HG03432 (cell line): ENCODE measurements around the gene DLG2.

Experiments
- ATAC-seq: cut with Tn5 transposase; IDR thresholded peaks from one replicate; pipeline ENCODE4 v1.9.1; 2021; ENCODE audit warnings: mild to moderate bottlenecking, moderate library complexity; ENCODE audit not compliant: unreplicated experiment

DLG2 gene

DNA sequence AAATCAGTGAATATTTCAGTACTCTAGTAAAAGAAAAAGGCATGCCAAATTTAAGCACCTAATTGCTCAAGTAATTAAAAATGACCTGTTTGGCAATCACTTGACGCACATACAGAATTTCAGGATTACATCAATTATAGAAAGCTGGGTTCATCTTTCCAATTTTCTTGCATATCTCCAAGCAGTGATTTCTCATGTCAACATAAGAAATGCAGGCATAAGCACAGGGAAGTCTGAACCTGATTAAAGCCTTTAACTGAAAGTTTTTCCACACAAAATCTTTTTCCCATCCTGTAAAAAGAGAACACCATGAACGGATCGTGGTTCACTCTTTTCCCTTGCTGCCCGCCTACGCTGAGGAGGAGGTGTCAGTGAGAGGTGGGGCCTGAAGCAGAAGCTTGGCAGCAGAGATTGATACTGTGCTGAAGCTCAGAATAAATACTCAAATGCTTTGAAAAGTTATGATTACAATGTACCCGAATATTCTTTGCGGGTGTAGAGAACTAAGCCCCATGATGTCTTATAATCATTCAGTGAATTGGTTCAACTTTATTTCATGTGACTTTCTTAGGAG is 1636.9 kb downstream of the DLG2 start:
- ATAC-seq, result no peak

DNA sequence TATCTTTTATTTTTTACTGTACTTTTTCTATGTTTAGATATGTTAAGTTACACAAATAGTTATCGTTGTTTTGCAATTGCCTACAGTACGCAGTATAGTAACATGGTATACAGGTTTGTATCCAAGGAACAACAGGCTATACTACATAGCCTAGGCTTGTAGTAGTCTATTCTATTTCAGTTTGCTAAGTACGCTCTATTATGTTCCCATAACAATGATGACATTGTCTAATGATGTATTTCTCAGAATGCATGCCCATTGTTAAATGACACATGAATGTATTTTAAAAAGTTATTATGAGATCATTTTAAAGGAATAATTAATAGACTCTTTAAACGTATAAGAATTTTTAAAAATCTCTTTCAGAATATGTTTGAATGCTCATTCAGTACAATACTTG is 1644.3 kb downstream of the DLG2 start:
- no peak for ATAC-seq

DNA sequence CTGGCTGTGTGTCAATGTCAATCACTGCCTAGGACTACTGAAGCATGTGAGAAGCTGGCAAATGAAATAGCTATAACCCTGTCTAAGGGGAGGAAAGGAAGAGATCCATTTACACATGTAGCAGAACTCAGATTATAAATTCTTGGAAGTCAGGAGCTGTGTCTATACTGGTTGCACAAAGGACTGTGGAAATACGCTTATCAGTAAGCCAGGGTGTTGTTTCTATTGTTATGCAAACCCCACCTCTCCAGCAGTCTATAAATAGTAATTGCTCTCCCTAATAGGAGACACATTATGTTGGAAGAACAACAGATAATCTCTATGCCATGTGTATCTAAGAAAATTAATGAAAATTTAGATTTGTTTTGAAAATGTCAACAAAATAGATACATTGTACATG is 1647.6 kb downstream of the DLG2 start:
- no peak for ATAC-seq

DNA sequence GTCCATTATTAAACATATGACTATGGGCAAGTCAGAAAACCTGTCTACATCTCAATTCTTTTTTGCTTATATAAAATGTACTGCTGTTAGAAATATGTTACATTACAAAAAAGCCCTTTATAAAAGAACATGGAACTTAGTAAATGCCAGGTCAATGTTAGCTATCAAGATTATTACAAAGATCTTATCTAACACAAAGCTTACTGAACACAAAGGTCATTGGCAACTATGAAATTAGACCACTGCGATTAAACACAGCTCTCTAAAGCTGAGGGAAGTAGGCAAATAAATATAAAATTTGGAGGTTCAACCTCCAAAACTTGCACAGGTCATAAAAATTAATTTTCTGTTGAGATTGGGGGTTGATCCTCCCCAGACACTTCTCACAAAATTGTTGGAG is 1648.2 kb downstream of the DLG2 start:
- no peak for ATAC-seq

DNA sequence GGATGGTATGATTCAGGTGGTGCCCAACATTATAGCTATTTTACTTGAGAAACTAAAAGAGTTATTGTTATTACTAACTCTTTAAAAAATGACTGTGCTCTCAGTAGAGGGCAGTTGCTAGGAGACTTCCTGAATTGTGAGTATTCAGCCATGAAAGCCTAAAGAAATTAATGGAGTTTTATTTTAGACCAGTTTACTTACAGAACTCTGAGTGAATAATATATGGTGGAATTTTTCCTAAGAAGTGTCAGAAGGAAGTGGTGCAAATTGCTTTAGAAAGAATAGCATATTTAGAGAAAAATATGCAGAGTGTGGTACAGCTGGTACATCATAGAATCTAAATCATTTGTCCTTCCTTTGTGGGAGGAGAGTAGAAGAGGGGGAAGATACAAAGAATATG is 1651.1 kb downstream of the DLG2 start:
- ATAC-seq, result peak; percentile 37

DNA sequence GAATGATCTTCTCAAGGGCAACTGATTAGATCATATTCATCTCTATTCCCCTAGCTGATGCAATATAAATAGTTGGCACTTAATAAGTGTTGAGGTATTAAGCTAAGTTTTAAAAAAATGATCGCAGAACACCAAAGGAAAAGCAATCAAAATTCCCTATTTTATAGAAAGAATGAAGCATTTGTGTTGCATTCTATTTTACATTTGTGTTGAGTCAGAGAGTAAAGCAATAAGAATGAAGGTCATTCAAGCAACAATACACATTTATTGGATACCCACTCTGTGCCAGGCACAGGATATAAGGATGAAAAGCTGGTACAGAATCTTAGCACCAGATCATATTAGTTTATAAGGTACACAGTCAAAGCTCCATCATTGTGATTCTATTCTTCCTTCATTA is 1654.6 kb downstream of the DLG2 start:
- ATAC-seq, result no peak

DNA sequence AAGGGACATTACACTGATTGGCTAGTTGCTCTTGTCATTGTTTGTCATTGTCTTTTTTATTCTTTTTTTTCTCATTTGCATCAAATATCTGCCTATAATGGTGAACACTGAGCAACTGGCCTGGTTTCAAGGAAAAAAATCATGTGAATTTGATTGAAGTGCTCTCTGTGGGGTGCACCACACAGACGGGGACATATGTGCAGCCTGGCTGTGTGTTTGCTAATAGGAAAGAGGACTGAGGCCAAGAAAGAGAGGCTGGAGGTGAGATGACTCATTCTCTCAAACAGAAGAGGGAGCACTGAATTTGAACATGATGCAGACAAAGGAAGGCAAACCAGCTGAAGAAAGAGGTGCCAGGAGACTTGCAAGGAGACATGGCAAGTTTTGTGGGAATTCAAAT is 1656.1 kb downstream of the DLG2 start:
- peak; percentile 47 for ATAC-seq

DNA sequence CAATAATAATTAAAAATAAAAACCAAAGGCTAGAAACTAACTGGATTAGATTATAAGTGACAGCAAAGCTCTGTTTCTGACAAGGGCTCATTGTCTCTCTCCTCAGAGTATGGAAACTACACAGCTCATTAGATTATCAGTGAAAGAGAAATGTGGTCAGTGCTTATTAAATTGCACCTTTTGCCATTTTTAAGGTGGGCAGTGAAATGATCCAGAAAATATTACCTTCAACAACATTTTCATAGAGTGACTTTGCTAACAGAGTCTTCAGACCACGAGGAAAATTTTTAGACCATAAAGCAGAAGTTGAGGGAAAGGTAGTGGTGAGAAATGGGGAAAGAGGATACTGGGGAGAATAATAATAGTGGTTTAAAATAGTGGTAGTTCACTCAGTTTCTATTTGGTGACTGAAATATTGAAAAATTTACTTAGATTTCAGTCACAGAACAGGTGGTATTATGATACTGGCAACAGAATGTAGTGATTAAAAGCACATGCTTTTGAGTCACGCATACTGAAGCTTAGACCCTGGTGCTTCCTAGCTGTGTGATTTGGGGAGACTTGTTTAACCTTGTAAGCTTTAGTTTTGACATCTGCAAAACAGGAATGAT is 1657.0 kb downstream of the DLG2 start:
- peak; percentile 86 for ATAC-seq

DNA sequence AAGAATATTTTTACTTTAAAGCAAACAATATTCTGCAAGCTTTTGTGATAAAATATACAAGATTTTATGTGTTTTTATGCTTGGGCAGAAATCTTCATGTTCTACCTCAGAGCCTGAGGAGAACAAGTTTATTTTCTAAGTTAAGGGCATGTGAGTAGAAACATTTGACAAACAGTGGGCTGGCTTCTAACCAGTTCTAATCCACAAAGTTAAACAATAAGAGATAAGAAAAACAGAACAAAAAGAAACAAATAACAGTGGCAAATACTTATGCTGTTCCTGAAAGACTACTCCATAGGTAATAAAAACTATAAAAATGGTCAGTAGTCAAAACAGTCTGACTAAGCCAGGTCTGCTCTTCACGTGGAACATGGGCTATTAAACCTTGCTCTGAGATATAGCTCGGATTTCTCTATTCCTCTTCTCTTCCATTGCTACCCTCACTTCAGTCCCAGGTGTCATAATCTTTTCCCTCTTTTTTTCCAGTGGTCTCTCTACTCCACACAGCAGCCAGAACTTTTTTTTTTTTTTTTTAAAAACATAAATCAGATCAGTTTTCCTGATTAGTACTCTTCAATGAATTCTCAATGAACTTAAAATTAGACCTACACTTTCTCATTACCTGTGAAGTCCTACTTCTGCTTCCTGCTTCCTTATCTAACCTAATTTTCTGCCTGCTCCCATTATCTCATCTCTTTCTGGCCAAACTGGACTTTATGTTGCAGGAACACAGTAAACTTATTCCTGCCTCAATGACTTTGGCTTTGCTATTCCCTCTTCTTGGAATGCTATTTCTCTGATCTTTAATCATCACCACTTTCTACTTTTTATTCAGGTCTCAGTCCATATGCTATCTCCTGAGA is 1669.9 kb downstream of the DLG2 start:
- ATAC-seq, result no peak

DNA sequence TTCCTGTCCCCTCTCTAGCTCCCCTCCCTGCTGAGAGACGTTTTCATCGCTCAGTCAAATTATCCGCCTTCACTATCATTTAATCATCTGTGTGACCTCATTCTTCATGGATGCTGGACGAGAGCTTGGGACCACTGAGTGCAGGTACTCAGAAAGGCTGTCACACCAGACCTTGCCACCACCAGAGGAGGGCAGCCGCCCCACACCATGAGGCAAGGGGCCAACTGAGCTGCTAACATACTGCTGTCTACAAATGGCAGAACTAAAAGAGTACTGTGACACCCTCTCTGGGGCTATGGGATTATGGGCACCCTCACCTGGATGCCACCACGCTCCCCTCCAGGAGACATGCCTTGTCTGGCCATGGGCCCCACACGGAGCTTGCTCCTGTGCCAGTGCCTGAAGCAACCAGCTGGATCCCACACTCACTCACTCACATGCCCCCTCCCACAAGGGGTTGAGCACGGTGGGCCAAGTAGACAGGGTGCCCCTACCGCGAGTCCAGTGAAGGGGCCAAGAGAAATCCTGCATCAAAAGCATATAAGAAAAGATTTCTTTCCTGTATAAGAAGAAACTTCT is 1670.9 kb downstream of the DLG2 start:
- no peak for ATAC-seq

DNA sequence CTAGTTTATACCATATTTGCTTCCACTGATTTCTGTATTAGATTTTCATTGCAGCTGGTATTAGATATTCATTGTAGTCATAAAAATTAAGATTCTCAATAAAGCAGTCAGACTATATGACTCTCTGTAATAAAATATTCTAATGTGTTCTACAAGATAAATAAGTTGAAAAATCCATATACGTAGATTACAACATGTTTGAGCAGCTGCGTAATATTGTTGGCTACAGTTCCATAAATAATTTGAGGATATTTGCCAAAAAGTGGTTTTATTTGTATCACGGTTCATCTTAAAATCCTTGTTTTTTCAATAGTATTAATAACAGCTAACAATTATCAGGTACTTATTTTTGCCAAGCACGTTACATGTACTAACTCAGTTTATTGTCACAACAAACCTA is 1672.4 kb downstream of the DLG2 start:
- no peak for ATAC-seq

DNA sequence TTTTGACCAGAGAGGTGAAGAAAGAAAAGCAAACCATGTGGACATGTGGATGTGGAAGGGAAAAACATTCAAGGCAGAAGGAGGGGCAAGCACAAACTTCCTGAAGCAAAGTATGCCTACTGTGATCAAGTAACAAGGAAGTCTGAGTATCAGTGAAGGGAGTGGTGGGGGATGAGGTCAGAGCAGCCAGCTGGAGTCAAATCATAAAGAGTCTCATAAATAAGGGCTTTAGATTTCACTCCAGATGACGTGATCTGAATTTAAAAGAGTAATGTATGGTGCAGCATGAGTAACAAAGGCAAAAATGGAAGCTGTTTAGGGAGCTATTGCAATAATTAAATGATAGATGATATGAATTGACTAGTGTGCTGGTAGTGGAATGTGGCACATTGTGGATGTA is 1675.6 kb downstream of the DLG2 start:
- ATAC-seq, result no peak

DNA sequence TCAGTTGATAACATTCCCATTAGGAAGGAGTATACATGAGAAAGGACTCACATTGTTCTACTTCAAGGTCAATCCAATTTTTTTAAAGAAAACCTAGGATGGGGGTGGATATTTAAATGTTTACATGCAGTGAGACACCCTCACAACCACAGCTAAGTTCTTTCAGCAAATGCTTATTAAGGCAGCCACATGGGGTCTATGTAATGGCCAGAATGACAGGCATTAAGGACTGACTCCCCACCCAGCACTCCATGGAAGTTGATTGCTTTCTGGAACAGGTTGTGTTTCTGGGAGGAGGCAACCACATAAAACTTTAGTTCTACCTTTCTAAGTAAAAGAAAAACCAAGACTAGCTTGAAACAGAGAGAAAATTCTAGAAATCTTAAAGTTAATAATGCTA is 1678.9 kb downstream of the DLG2 start:
- no peak for ATAC-seq

DNA sequence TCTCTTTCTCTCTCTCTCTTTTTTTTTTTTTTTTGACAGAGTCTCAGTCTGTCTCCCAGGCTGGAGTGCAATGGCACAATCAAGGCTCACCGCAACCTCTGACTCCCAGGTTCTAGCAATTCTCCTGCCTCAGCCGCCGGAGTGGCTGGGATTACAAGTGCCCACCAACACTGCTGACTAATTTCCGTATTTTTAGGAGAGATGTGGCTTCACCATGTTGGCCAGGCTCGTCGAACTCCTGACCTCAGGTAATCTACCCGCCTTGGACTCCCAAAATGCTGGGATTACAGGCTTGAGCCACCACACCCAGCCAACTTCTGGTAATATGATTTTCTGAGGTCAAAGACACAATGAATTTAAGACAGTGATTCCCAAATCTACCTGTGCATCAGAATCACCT is 1681.2 kb downstream of the DLG2 start:
- no peak for ATAC-seq

DNA sequence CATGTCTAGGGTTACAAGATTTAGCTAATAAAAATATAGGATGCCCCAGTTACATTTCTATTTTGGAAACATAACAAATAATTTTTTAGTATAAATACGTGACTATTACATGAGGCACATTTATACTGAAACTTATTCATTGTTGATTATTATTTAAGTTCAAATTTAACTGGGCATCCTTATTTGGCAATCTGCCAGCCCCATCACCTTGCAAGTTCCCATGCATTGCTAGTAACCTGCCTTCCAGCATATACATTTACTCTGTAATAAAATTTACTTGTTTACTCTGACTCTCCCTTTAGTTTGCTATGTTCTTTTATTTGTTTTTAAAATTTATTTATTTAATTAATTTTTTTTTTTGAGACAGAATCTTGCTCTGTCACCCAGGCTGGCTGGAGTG is 1686.1 kb downstream of the DLG2 start:
- no peak for ATAC-seq

DNA sequence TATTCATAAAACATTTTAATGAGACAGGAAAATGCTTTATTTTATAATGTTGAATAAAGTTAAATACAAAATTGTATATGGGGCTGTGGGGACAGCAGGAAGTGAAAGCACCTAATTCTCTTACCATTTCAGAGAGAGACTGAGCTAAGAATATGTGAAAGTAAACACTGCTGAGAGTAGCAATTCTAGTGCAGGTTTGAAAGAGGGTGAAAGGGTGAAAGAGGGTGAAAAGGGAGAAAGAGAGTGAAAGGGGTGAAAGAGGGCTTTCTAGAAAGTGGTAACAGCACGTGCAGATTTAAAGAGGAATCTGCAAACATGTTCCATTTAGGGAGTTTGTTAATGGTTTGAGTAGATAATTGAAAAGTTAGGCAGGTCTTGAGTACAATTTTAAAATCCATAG is 1689.0 kb downstream of the DLG2 start:
- ATAC-seq, result peak; percentile 81

DNA sequence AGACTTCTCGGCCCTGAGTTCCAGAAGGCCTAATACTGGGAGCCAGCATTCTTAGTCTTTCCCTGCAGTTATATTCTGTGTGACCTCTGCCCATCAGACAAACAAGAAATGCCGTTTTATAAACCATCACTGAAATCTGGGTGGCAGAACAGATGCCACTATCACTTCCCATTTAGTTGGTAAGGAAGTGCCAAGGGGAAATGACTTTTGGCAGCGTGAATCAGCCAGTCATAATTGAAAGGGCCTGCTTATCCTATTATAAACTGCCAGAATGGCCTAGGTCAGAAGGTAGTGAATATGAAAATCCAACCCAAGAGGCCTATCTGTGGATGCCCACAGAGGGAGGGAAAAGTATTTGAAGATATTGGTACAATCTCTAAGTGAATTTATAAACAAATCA is 1694.1 kb downstream of the DLG2 start:
- no peak for ATAC-seq

DNA sequence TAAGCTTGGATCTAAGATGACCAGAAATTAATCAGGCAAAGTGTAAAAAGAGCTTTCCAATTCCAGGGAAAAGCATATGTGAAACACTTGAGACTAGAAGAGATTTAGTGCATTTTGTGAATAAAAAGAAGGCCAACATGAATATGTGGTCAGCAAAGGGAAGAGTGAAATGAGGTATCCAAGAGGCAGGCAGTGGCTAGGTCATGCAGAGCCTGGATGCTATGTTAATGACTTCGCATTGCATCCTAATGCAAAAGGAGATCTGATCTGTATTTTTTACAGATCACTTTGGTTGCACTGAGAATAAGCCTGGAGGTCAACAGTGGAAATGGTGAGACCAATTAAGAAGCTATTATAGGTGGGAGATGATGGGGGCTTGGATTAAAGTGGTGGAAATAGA is 1699.7 kb downstream of the DLG2 start:
- no peak for ATAC-seq

DNA sequence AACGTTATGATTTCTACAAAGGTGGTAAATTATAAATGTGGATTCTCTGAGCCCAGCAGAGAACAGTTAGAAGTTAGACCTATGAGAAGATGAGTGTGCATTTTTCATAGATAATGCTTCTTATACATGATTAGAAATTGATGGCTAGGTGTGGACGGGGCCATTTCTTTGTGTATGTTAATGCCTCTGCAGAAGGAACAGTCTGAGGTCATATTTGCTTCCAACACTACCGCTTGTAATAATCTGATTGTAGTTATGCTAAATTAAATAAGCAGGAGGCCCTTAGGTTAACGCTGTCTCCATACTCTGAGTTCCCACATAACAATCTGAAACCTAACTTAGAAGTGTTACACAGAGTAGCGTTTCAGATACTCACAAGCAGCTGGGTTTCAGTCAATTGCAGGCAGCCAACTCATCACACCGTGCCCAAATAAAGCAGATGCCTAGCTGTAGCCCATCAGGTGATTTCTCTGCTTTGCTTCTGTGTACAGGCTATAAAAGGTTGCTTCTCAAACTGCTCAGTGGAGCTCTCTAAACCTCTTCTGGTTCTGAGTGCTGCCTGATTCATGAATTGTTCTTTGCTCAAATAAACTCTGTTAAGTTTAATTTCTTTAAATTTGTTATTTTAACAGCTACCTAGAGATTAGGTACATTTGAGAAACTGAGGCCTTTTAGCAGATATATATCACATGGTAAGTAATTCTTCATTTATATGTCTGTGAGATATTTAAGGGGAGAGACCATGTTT is 1702.2 kb downstream of the DLG2 start:
- no peak for ATAC-seq

DNA sequence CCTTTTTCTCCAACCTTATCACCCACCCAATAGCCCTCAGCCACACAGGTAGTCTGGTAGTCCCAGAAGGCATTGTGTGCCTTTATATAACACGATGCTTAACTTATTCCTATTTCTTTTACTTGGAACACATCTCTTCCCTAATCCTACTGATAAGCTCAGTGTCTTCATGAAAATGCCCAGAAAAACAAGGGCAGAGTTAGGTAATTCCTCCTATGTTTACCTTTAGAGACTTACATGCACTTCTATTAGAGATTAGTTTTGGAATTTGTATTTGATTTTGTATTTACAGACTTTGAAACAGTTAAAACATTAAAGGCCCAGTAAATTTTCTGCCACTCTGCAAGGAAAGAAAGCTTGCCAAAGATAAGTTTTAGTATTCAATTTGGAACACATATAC is 1703.2 kb downstream of the DLG2 start:
- ATAC-seq, result no peak

DNA sequence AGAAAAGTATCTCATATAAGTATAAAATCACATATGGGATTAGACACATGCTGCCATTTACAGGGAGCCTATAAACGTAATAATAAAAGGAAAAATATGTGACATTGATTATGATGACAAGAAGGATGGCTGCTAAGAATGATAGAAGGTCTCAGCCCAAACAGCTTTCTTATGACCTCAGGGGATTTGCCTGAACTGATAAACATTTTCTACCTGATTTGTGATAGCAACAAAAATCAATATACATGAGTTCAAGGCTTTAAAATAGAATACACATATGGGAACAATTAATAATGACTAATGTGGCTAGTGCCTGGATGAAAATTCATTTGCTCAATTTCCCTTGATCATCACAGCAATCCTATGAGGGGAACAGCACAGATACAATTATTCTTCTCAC is 1704.2 kb downstream of the DLG2 start:
- no peak for ATAC-seq
